H1 (cell line): ENCODE measurements around the gene SLC8A3. TPM values are rescaled to one million over a fixed set of nuclear protein-coding genes. Genes with fewer than 3 reads are reported as not detected.

Experiments
- CHD7 ChIP-seq: fragments of 300-600 bp; sonication (generic); IDR thresholded peaks from 2 replicates; pipeline ENCODE4 v1.7.1; 2012; ENCODE audit warnings: low read length, moderate library complexity, mild to moderate bottlenecking, inconsistent platforms; ENCODE audit not compliant: insufficient replicate concordance
- polyA plus RNA-seq, 7 experiments: library from polyadenylated mRNA; depleted of rRNA in 3 of 7; stranded (reverse) in 5 of 7; unstranded in 2 of 7; fragments of >200 nt in 5 of 7; fragments of 200-250 nt in 2 of 7; gene quantifications; 1 replicate in 5 of 7; 2 replicates in 1 of 7; 4 replicates in 1 of 7; pipeline versions ENCODE4 v1.2.1 to v1.2.3, GENCODE V29; 2011 to 2013; ENCODE audit warnings: missing spikeins in 2 of 7, mixed read lengths in 2 of 7
- total RNA-seq: library from RNA; stranded (reverse); fragmentation: NEBNext Ultra II Directional; extraction: Animal tissue kit (Norgen Biotek cat#: 25700); gene quantifications from 2 replicates; pipeline ENCODE4 v1.2.1, GENCODE V29; 2021

SLC8A3 gene
- total and polyA plus RNA-seq, 2 of the 8 experiments (the other 6 are each of a cell fraction or from before 2014, with no cell fraction given) = 0.38 to 1.1 TPM

- TF ChIP-seq CHD7 = no peak
These were observed 4.6 kb upstream of the SLC8A3 start (continued) for GRCh38 chr14:70193396-70193795.
